GM23248 (cell line): ENCODE results near the gene PGBD5. TPM values are rescaled to one million over a fixed set of nuclear protein-coding genes. Genes with fewer than 3 reads are reported as not detected.

Experiments
- DNase-seq: peaks from one replicate; pipeline ENCODE4 v3.0.0-alpha.2; 2015
- H2AFZ ChIP-seq: fragments of 200-600 bp; sonication (generic); 2 replicates; pipeline ENCODE4 v1.6.1; 2016; ENCODE audit warnings: antibody characterized with exemption
- H3F3A ChIP-seq: fragments of 200-600 bp; sonication (generic); 2 replicates; pipeline ENCODE4 v1.6.1; 2016; ENCODE audit warnings: mild to moderate bottlenecking, antibody characterized with exemption, mixed run types; ENCODE audit not compliant: insufficient read depth
- H3K27ac ChIP-seq: fragments of 200-600 bp; sonication (generic); 2 replicates; pipeline ENCODE4 v1.5.1; 2016; ENCODE audit warnings: mild to moderate bottlenecking
- H3K27me3 ChIP-seq: fragments of 200-600 bp; sonication (generic); replicated peaks from 2 replicates; pipeline ENCODE4 v1.6.1; 2016; ENCODE audit warnings: mild to moderate bottlenecking; ENCODE audit not compliant: insufficient read depth
- H3K36me3 ChIP-seq: fragments of 200-600 bp; sonication (generic); 2 replicates; pipeline ENCODE4 v1.6.1; 2016; ENCODE audit warnings: low read depth, mild to moderate bottlenecking
- H3K4me1 ChIP-seq: fragments of 200-600 bp; sonication (generic); 2 replicates; pipeline ENCODE4 v1.6.1; 2016; ENCODE audit warnings: mild to moderate bottlenecking; ENCODE audit not compliant: insufficient read depth
- H3K4me2 ChIP-seq: fragments of 200-600 bp; sonication (generic); one replicate; pipeline ENCODE4 v1.6.1; 2016; ENCODE audit warnings: mild to moderate bottlenecking; ENCODE audit not compliant: unreplicated experiment
- H3K4me3 ChIP-seq: fragments of 200-600 bp; sonication (generic); 2 replicates; pipeline ENCODE4 v1.5.1; 2016; ENCODE audit warnings: mild to moderate bottlenecking
- H3K79me2 ChIP-seq: fragments of 200-600 bp; sonication (generic); 2 replicates; pipeline ENCODE4 v1.6.1; 2016; ENCODE audit warnings: mild to moderate bottlenecking; ENCODE audit not compliant: insufficient read depth
- H3K9ac ChIP-seq: fragments of 200-600 bp; sonication (generic); 2 replicates; pipeline ENCODE4 v1.6.1; 2016; ENCODE audit warnings: mild to moderate bottlenecking
- H3K9me2 ChIP-seq: fragments of 200-600 bp; sonication (generic); 2 replicates; pipeline ENCODE4 v1.6.1; 2016; ENCODE audit warnings: mixed run types, mild to moderate bottlenecking, moderate library complexity; ENCODE audit not compliant: insufficient read depth
- H3K9me3 ChIP-seq: fragments of 200-600 bp; sonication (generic); one replicate; pipeline ENCODE4 v1.6.1; 2017; ENCODE audit warnings: low read depth
- H4K20me1 ChIP-seq: fragments of 200-600 bp; sonication (generic); 2 replicates; pipeline ENCODE4 v1.6.0; 2016; ENCODE audit not compliant: insufficient read depth
- EZH2 ChIP-seq: fragments of 200-600 bp; sonication (generic); IDR thresholded peaks from 2 replicates; pipeline ENCODE4 v1.6.1; 2018; ENCODE audit warnings: antibody characterized with exemption, mild to moderate bottlenecking; ENCODE audit not compliant: insufficient read depth, poor library complexity, severe bottlenecking
- EZH2phosphoT487 ChIP-seq: fragments of 200-600 bp; sonication (generic); IDR thresholded peaks from 2 replicates; pipeline ENCODE4 v1.6.1; 2018; ENCODE audit warnings: antibody characterized with exemption, moderate library complexity, mild to moderate bottlenecking, low read depth; ENCODE audit not compliant: insufficient read depth
- WGBS, 2 experiments: methylation state at CpG; one replicate each; pipeline ENCODE4 v1.1.6; 2015 to 2017; ENCODE audit warnings: low lambda C conversion rate in 2 of 2, low coverage in 1 of 2; ENCODE audit errors: missing lambda C conversion rate in 2 of 2; 5-methylcytosine and 5-hydroxymethylcytosine counted together
- in situ Hi-C: fragments of 300-500 bp; cut with MboI; formaldehyde crosslinking; loops from 2 replicates; pipeline ENCODE4 v1.15.0; 2020
- polyA plus RNA-seq: library from polyadenylated mRNA; unstranded; fragments of >200 nt; fragmentation: Nextera tagmentation; extraction: Ambion mirVana; gene quantifications from 2 replicates; pipeline ENCODE4 v1.2.1, GENCODE V29; 2016
- total RNA-seq: library from RNA; depleted of rRNA; stranded (reverse); fragments of >200 nt; shearing (Covaris generic); gene quantifications from 2 replicates; pipeline ENCODE4 v1.2.3, GENCODE V29; 2014

PGBD5 gene
- total and polyA plus RNA-seq, 2 experiments from 2014 or later = 0.23 to 0.32 TPM

DNA sequence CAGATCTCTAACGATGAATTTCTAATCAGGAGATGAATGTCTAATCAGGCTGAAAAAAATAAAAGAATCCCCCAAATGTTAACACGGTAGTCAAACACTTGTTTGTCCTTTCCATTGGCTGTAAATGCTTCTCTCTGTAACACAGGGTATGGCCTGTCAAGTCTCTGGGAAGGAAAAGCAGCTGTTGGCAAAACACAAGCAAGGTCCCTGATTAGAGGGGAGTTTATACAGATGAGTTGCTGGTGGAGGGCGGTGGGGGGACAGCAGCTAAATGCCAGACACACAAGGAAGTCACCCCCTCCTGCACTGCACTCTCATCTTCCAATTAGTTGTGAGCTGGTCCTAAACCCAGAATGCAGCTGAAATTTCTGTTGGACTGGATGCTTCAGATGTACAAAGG lies 51.0 kb downstream of the PGBD5 start:
- Histone ChIP-seq H3K4me3 (no peak overlapping the region), H3K27me3 (no peaks in the 10 kb centered on the region), H3K27ac (no peak overlapping the region), H2AFZ (no peak overlapping the region), H3K9me2 (no peaks in the 10 kb centered on the region), H3K4me2 (no peak overlapping the region), H4K20me1 (no peaks in the 10 kb centered on the region), H3K9me3 (no peaks in the 10 kb centered on the region), H3K79me2 (no peaks in the 10 kb centered on the region), H3K9ac (no peak overlapping the region), H3K36me3 (no peaks in the 10 kb centered on the region), H3F3A (no peaks in the 10 kb centered on the region), H3K4me1 (no peaks in the 10 kb centered on the region)
- WGBS, 2 experiments = 34 to 39% methylated on average over 3 of the region's 3 CpGs
- in situ Hi-C loops = no loop called here
- no peak for TF ChIP-seq EZH2phosphoT487
- DNase-seq = no peak

GRCh38 chr1:230371923-230372703 lies 54.0 kb downstream of the PGBD5 start:
- no peaks in the 10 kb centered on the region for H3F3A ChIP-seq

GRCh38 chr1:230370109-230370508 lies 56.0 kb downstream of the PGBD5 start:
- no peaks in the 10 kb centered on the region for H3K36me3 ChIP-seq
- H3K79me2 ChIP-seq = no peaks in the 10 kb centered on the region
- H3K27ac ChIP-seq = no peak overlapping the region
- no peaks in the 10 kb centered on the region for H3K27me3 ChIP-seq
- no peaks in the 10 kb centered on the region for H3K9me3 ChIP-seq
- H3F3A ChIP-seq = no peaks in the 10 kb centered on the region
- no peak for DNase-seq
- no peak overlapping the region for H3K4me3 ChIP-seq
- in situ Hi-C loops = no loop called here
- H3K9me2 ChIP-seq = no peaks in the 10 kb centered on the region
- H3K4me1 ChIP-seq = 0 out of 2 replicates have a peak, but pooled peaks cover 4% of the 10 kb centered on the region
- H3K4me2 ChIP-seq = no peak overlapping the region
- H3K9ac ChIP-seq = no peak overlapping the region
- TF ChIP-seq EZH2phosphoT487 = no peak
- TF ChIP-seq EZH2 = no peak
- no peak overlapping the region for H2AFZ ChIP-seq
- 67 to 70% methylated on average over 10 of the region's 10 CpGs for WGBS, 2 experiments
- H4K20me1 ChIP-seq = no peaks in the 10 kb centered on the region

More at GRCh38 chr1:230371923-230372703, 54.0 kb downstream of the PGBD5 start:
- Histone ChIP-seq H3K79me2 (no peaks in the 10 kb centered on the region), H3K27ac (no peak overlapping the region), H3K4me3 (no peak overlapping the region), H3K4me2 (no peak overlapping the region), H3K27me3 (no peaks in the 10 kb centered on the region), H3K9ac (no peak overlapping the region), H3K9me3 (no peaks in the 10 kb centered on the region), H3K36me3 (no peaks in the 10 kb centered on the region), H2AFZ (no peak overlapping the region), H4K20me1 (no peaks in the 10 kb centered on the region), H3K9me2 (no peaks in the 10 kb centered on the region), H3K4me1 (0 out of 2 replicates have a peak, but pooled peaks cover 4% of the 10 kb centered on the region)
- in situ Hi-C loops = no loop called here
- TF ChIP-seq EZH2phosphoT487 = no peak
- TF ChIP-seq EZH2 = no peak
- no peak for DNase-seq
- WGBS, 2 experiments = 56 to 61% methylated on average over 12 of the region's 12 CpGs

DNA sequence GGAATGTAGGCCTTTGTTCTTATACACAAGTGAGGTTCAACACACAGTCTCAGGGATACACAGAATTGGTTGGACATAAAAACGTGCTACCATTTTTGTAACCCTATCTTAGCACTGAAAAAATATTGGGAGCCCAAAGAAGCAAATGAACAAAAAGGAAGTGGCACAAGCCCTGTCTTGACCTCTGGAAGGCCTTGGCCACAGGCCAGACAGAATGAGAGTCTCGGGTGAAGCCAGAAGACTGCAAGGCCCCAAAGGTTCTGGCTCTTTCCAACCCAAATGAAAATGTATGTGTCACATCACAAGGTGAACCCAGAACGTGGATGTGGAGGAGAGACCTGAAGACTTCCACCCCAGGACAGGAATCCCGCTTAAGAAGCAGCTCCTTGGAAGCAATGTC lies 57.3 kb downstream of the PGBD5 start:
- no peaks in the 10 kb centered on the region for H3K79me2 ChIP-seq
- H3K27me3 ChIP-seq = no peaks in the 10 kb centered on the region
- no peaks in the 10 kb centered on the region for H3K9me3 ChIP-seq
- H3K9ac ChIP-seq = no peak overlapping the region
- H3K27ac ChIP-seq = no peak overlapping the region; the same call in 1 of the 2 replicates
- H3K4me1 ChIP-seq = 0 out of 2 replicates have a peak, but pooled peaks cover 4% of the 10 kb centered on the region
- no peak overlapping the region for H3K4me2 ChIP-seq
- H3K9me2 ChIP-seq = no peaks in the 10 kb centered on the region
- no peaks in the 10 kb centered on the region for H4K20me1 ChIP-seq
- no peaks in the 10 kb centered on the region for H3K36me3 ChIP-seq
- in situ Hi-C loops = no loop called here
- H3F3A ChIP-seq = no peaks in the 10 kb centered on the region
- 37 to 43% methylated on average over 4 of the region's 4 CpGs for WGBS, 2 experiments
- TF ChIP-seq EZH2phosphoT487 = no peak
- no peak for TF ChIP-seq EZH2
- no peak overlapping the region for H3K4me3 ChIP-seq
- H2AFZ ChIP-seq = no peak overlapping the region
- no peak for DNase-seq
